ENCODE results near the gene PICALM. TPM values are rescaled to one million over a fixed set of nuclear protein-coding genes. Genes with fewer than 3 reads are reported as not detected.

The PICALM gene
- total RNA-seq, 1 donor from 2014 or later: 117 TPM

- Mint-ChIP-seq H3K27ac (ENCODE audit: unreplicated experiment) (no peak overlapping the region), H3K36me3 (ENCODE audit: unreplicated experiment) (no peaks in the 10 kb centered on the region), H3K4me1 (ENCODE audit: low read depth, unreplicated experiment) (peaks cover 21% of the 10 kb centered on the region), H3K4me3 (ENCODE audit: unreplicated experiment) (no peak overlapping the region), H3K9me3 (ENCODE audit: unreplicated experiment) (peaks cover 1% of the 10 kb centered on the region), H3K27me3 (ENCODE audit: unreplicated experiment) (peaks cover 1% of the 10 kb centered on the region)
- no peak for DNase-seq
- TF ChIP-seq CTCF (IDR thresholded peaks at IDR 0.05; ENCODE audit: partially characterized antibody, unreplicated experiment): no peak
Measured at GRCh38 chr11:86062719-86063118, 6.2 kb downstream of the PICALM start.

- no peak overlapping the region for H3K4me3 Mint-ChIP-seq (ENCODE audit: unreplicated experiment)
- no peak for TF ChIP-seq CTCF (IDR thresholded peaks at IDR 0.05; ENCODE audit: partially characterized antibody, unreplicated experiment)
- no peaks in the 10 kb centered on the region for H3K9me3 Mint-ChIP-seq (ENCODE audit: unreplicated experiment)
- no peaks in the 10 kb centered on the region for H3K36me3 Mint-ChIP-seq (ENCODE audit: unreplicated experiment)
- H3K4me1 Mint-ChIP-seq (ENCODE audit: low read depth, unreplicated experiment): peaks cover 13% of the 10 kb centered on the region
- H3K27ac Mint-ChIP-seq (ENCODE audit: unreplicated experiment): no peak overlapping the region
- no peak for DNase-seq
- H3K27me3 Mint-ChIP-seq (ENCODE audit: unreplicated experiment): no peaks in the 10 kb centered on the region
Measured at GRCh38 chr11:86061483-86062205, 7.2 kb downstream of the PICALM start.

GRCh38 chr11:86060544-86060943, 8.3 kb downstream of the PICALM start:
- Mint-ChIP-seq H3K27me3 (ENCODE audit: unreplicated experiment) (no peaks in the 10 kb centered on the region), H3K4me1 (ENCODE audit: low read depth, unreplicated experiment) (peaks cover 5% of the 10 kb centered on the region), H3K9me3 (ENCODE audit: unreplicated experiment) (no peaks in the 10 kb centered on the region), H3K27ac (ENCODE audit: unreplicated experiment) (no peak overlapping the region), H3K4me3 (ENCODE audit: unreplicated experiment) (no peak overlapping the region), H3K36me3 (ENCODE audit: unreplicated experiment) (no peaks in the 10 kb centered on the region)
- no peak for DNase-seq
- no peak for TF ChIP-seq CTCF (IDR thresholded peaks at IDR 0.05; ENCODE audit: partially characterized antibody, unreplicated experiment)

GRCh38 chr11:86058360-86058759, 10.5 kb downstream of the PICALM start:
- Mint-ChIP-seq H3K4me1 (ENCODE audit: low read depth, unreplicated experiment) (peaks cover 2% of the 10 kb centered on the region), H3K36me3 (ENCODE audit: unreplicated experiment) (no peaks in the 10 kb centered on the region), H3K27ac (ENCODE audit: unreplicated experiment) (no peak overlapping the region), H3K9me3 (ENCODE audit: unreplicated experiment) (no peaks in the 10 kb centered on the region), H3K4me3 (ENCODE audit: unreplicated experiment) (no peak overlapping the region), H3K27me3 (ENCODE audit: unreplicated experiment) (no peaks in the 10 kb centered on the region)
- DNase-seq: no peak
- TF ChIP-seq CTCF (IDR thresholded peaks at IDR 0.05; ENCODE audit: partially characterized antibody, unreplicated experiment): no peak

GRCh38 chr11:86056351-86056854, 12.5 kb downstream of the PICALM start:
- H3K27me3 Mint-ChIP-seq (ENCODE audit: unreplicated experiment): no peaks in the 10 kb centered on the region
- H3K4me1 Mint-ChIP-seq (ENCODE audit: low read depth, unreplicated experiment): peaks cover 4% of the 10 kb centered on the region
- H3K9me3 Mint-ChIP-seq (ENCODE audit: unreplicated experiment): no peaks in the 10 kb centered on the region
- no peak overlapping the region for H3K27ac Mint-ChIP-seq (ENCODE audit: unreplicated experiment)
- DNase-seq: no peak
- H3K4me3 Mint-ChIP-seq (ENCODE audit: unreplicated experiment): no peak overlapping the region
- no peak for TF ChIP-seq CTCF (IDR thresholded peaks at IDR 0.05; ENCODE audit: partially characterized antibody, unreplicated experiment)
- no peaks in the 10 kb centered on the region for H3K36me3 Mint-ChIP-seq (ENCODE audit: unreplicated experiment)

Measured in glutamatergic neuron (in vitro differentiated cells).